Prostate gland (tissue), 2 donors: ENCODE data around the gene IQCE.

Experiments
- CTCF ChIP-seq, 4 experiments: fragments of 200-600 bp in 2 of 4; fragments of 450-650 bp in 2 of 4; sonication (generic) in 2 of 4; IDR thresholded peaks; 1 replicate in 3 of 4; 2 replicates in 1 of 4; pipeline ENCODE4 v1.5.1; 2016 to 2019; ENCODE audit warnings: antibody characterized with exemption in 4 of 4, mild to moderate bottlenecking in 2 of 4, moderate library complexity in 2 of 4
- POLR2A ChIP-seq: fragments of 450-650 bp; IDR thresholded peaks from one replicate; pipeline ENCODE4 v1.6.1; 2016; ENCODE audit warnings: antibody characterized with exemption, mild to moderate bottlenecking
- POLR2AphosphoS5 ChIP-seq: sonication (generic); formaldehyde crosslinking; IDR thresholded peaks from one replicate; pipeline ENCODE4 v1.6.1; 2017; ENCODE audit warnings: antibody characterized with exemption

- no peak for TF ChIP-seq POLR2A
- no peak for TF ChIP-seq CTCF (IDR thresholded peaks at IDR 0.05)
- no peak for TF ChIP-seq POLR2AphosphoS5
Measured at GRCh38 chr7:2622869-2623697, 64.3 kb downstream of the IQCE start.
